Endothelial cell of umbilical vein (primary cell): ENCODE results near the gene LSM3. TPM values are rescaled to one million over a fixed set of nuclear protein-coding genes. Genes with fewer than 3 reads are reported as not detected.
A peak's percentile ranks its signal among the peaks of the same experiment; 100 is the strongest.

Experiments
- BruUV-seq: library from RNA; stranded (reverse); fragments of 400-500 nt; replicated peaks from 2 replicates; lab custom pipeline; 2021; lab: Mats Ljungman, UMichigan
- CTCF ChIA-PET: fragments of 300-600, 350-600 bp; sonication (Branson Sonifier 250); formaldehyde crosslinking; loops from one replicate; lab custom pipeline; 2021; ENCODE audit warnings: antibody characterized with exemption, inconsistent platforms; lab: Charles Lee
- POLR2A ChIA-PET: fragments of 300-600, 350-600 bp; sonication (Branson Sonifier 250); formaldehyde crosslinking; loops from one replicate; lab custom pipeline; 2021; ENCODE audit warnings: antibody characterized with exemption, inconsistent platforms; lab: Charles Lee
- DNase-seq: peaks from one replicate; pipeline ENCODE4 v3.0.0-alpha.2; 2011; ENCODE audit warnings: low read depth, low spot score
- FAIRE-seq: peaks from 2 replicates; lab custom pipeline; 2011; peaks lifted over from hg19 to GRCh38; lab: Jason Lieb, UNC
- H2AFZ ChIP-seq: 2 replicates; pipeline ENCODE4 v1.6.0; 2012; ENCODE audit warnings: low read depth, low read length, control low read depth, inconsistent platforms
- H3K27ac ChIP-seq: 2 replicates; pipeline ENCODE4 v1.5.1; 2011; ENCODE audit warnings: low read depth, mild to moderate bottlenecking, control low read depth, low read length, moderate library complexity; ENCODE audit not compliant: insufficient read depth
- H3K27me3 ChIP-seq, 2 experiments: 2 replicates each; pipeline versions ENCODE4 v1.6.0 to v1.6.1; 2011; ENCODE audit warnings: low read length in 2 of 2, mixed read lengths in 1 of 2; ENCODE audit not compliant: control insufficient read depth in 2 of 2, insufficient read depth in 2 of 2
- H3K36me3 ChIP-seq, 2 experiments: 2 replicates in 1 of 2; 3 replicates in 1 of 2; pipeline ENCODE4 v1.5.1; 2011; ENCODE audit warnings: low read length in 2 of 2, mild to moderate bottlenecking in 1 of 2, moderate library complexity in 1 of 2; ENCODE audit not compliant: control insufficient read depth in 2 of 2, insufficient read depth in 2 of 2; ENCODE audit errors: extremely low read depth in 1 of 2
- H3K4me1 ChIP-seq: 3 replicates; pipeline ENCODE4 v1.5.1; 2011; ENCODE audit warnings: mild to moderate bottlenecking, low read length; ENCODE audit not compliant: control insufficient read depth, insufficient read depth; ENCODE audit errors: extremely low read depth
- H3K4me2 ChIP-seq: 2 replicates; pipeline ENCODE4 v1.6.1; 2011; ENCODE audit warnings: low read length, control low read depth, mixed read lengths; ENCODE audit not compliant: insufficient read depth
- H3K4me3 ChIP-seq, 3 experiments: fragments of 200-600 bp in 1 of 3; sonication (generic), shearing (Covaris generic) in 1 of 3; replicated peaks in 1 of 3; 2 replicates each; pipeline ENCODE4 v1.5.1; 2011 to 2016; ENCODE audit warnings: control low read depth in 3 of 3, low read length in 3 of 3, mild to moderate bottlenecking in 2 of 3, inconsistent platforms in 1 of 3, low read depth in 1 of 3, moderate library complexity in 1 of 3; ENCODE audit not compliant: insufficient read depth in 1 of 3
- H3K79me2 ChIP-seq: 2 replicates; pipeline ENCODE4 v1.6.0; 2012; ENCODE audit warnings: low read length, inconsistent platforms; ENCODE audit not compliant: control insufficient read depth, insufficient read depth
- H3K9ac ChIP-seq: replicated peaks from 2 replicates; pipeline ENCODE3; 2011; ENCODE audit warnings: low read length, control low read depth; ENCODE audit not compliant: insufficient read depth; ENCODE audit errors: extremely low read depth
- H3K9me1 ChIP-seq: replicated peaks from 3 replicates; pipeline ENCODE4 v1.6.0; 2011; ENCODE audit warnings: mild to moderate bottlenecking, low read length; ENCODE audit not compliant: control insufficient read depth, insufficient read depth; ENCODE audit errors: extremely low read depth
- H3K9me3 ChIP-seq: replicated peaks from 2 replicates; pipeline ENCODE4 v1.5.1; 2012; ENCODE audit warnings: low read length, inconsistent platforms; ENCODE audit not compliant: control insufficient read depth, insufficient read depth
- H4K20me1 ChIP-seq: replicated peaks from 2 replicates; pipeline ENCODE3; 2011; ENCODE audit warnings: mild to moderate bottlenecking, low read length; ENCODE audit not compliant: control insufficient read depth, insufficient read depth; ENCODE audit errors: extremely low read depth
- CTCF ChIP-seq, 2 donors: IDR thresholded peaks; 1 replicate in 1 of 2; 2 replicates in 1 of 2; pipeline ENCODE4 v1.5.1; 2011; ENCODE audit warnings: low read length in 2 of 2, mild to moderate bottlenecking in 2 of 2, moderate library complexity in 2 of 2, control low read depth in 1 of 2, inconsistent platforms in 1 of 2, low read depth in 1 of 2; ENCODE audit not compliant: insufficient read depth in 1 of 2; ENCODE audit errors: extremely low read depth in 1 of 2
- EZH2 ChIP-seq: IDR thresholded peaks from 2 replicates; pipeline ENCODE4 v1.6.1; 2012; ENCODE audit warnings: borderline replicate concordance, low read depth, mild to moderate bottlenecking, moderate library complexity, low read length, inconsistent platforms; ENCODE audit not compliant: severe bottlenecking
- FOS ChIP-seq: IDR thresholded peaks from 2 replicates; pipeline ENCODE4 v1.6.1; 2011; ENCODE audit warnings: mild to moderate bottlenecking, low read length, moderate library complexity, borderline replicate concordance; ENCODE audit not compliant: insufficient read depth
- GATA2 ChIP-seq: IDR thresholded peaks from 2 replicates; pipeline ENCODE4 v1.7.0; 2011; ENCODE audit warnings: low read depth, mild to moderate bottlenecking, moderate library complexity, mixed read lengths, low read length; ENCODE audit not compliant: insufficient read length, insufficient read depth
- JUN ChIP-seq: IDR thresholded peaks from 2 replicates; pipeline ENCODE4 v1.6.1; 2011; ENCODE audit warnings: borderline replicate concordance, low read depth; ENCODE audit not compliant: insufficient read length, insufficient read depth
- MYC ChIP-seq: IDR thresholded peaks from one replicate; pipeline ENCODE4 v1.6.1; 2011; ENCODE audit warnings: mild to moderate bottlenecking, low read depth, low read length
- POLR2A ChIP-seq: IDR thresholded peaks from 2 replicates; pipeline ENCODE4 v1.6.1; 2012; ENCODE audit warnings: low read depth, mild to moderate bottlenecking, control low read depth, low read length
- POLR2AphosphoS5 ChIP-seq: IDR thresholded peaks from 2 replicates; pipeline ENCODE4 v1.6.1; 2012; ENCODE audit warnings: low read depth, mild to moderate bottlenecking, control low read depth, low read length, moderate library complexity; ENCODE audit not compliant: insufficient read depth
- dilution Hi-C: fragments of 300-500 bp; cut with MboI; formaldehyde crosslinking; loops from one replicate; pipeline ENCODE4 v1.15.0; 2019; ENCODE audit warnings: low sequenced_read_pairs; ENCODE audit not compliant: extremely low pct_ligation_motif_present
- intact Hi-C: fragments of 100-400 bp; cut with micrococcal nuclease; formaldehyde crosslinking; loops from one replicate; pipeline ENCODE4 v1.10.0; 2022
- polyA plus RNA-seq, 4 experiments: library from polyadenylated mRNA; depleted of rRNA in 3 of 4; stranded (reverse) in 3 of 4; unstranded in 1 of 4; fragments of >200 nt; gene quantifications; 2 replicates each; pipeline versions ENCODE4 v1.2.1 to v1.2.3, GENCODE V29; 2011 to 2012; ENCODE audit warnings: missing spikeins in 1 of 4
- total RNA-seq: library from RNA; stranded (reverse); gene quantifications from 2 replicates; pipeline ENCODE4 v1.2.3, GENCODE V29; 2021
- TF ChIP-seq, protein P1 (sequence below): IDR thresholded peaks from 2 replicates; pipeline ENCODE4 v1.6.1; 2011; ENCODE audit not compliant: insufficient read depth, insufficient read length

LSM3 gene
- total and polyA plus RNA-seq, 2 donors (not counting 3 experiments of a cell fraction or from before 2014, with no cell fraction given), result 4.4 to 13.0 TPM

- ChIA-PET CTCF (interaction anchor here (1.3 kb wide), 1 partner anchor 21 kb away, joined by 4 read pairs; no protein-coding TSS in a partner anchor), POLR2A (no interaction called here)
- Histone ChIP-seq H3K27me3 (peaks cover 0 to 2% of the 10 kb centered on the region in 2 experiments), H3K27ac (no peak overlapping the region), H3K4me3 (no peak overlapping the region), H2AFZ (no peak overlapping the region), H3K36me3 (no peaks in the 10 kb centered on the region), H4K20me1 (no peaks in the 10 kb centered on the region), H3K79me2 (no peaks in the 10 kb centered on the region), H3K4me1 (peaks cover 12% of the 10 kb centered on the region), H3K4me2 (no peak overlapping the region), H3K9me3 (no peaks in the 10 kb centered on the region), H3K9me1 (no peaks in the 10 kb centered on the region), H3K9ac (no peak overlapping the region)
- intact Hi-C loops, result no loop called here
- peak; percentile 66 for FAIRE-seq
- no peak for DNase-seq
- no TSS peak for BruUV-seq
- dilution Hi-C loops, result no loop called here
- TF ChIP-seq, protein P1, sequence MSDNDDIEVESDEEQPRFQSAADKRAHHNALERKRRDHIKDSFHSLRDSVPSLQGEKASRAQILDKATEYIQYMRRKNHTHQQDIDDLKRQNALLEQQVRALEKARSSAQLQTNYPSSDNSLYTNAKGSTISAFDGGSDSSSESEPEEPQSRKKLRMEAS, result no peak
- TF ChIP-seq POLR2AphosphoS5 (no peak), GATA2 (no peak), POLR2A (no peak), FOS (no peak), JUN (no peak), MYC (no peak), CTCF (IDR thresholded peaks at IDR 0.05; ENCODE audit: extremely low read depth in 1 of 2, insufficient read depth in 1 of 2, low read depth in 1 of 2, low read length in 2 of 2) (no peak), EZH2 (no peak)
Measured at GRCh38 chr3:14224895-14225294, 46.3 kb downstream of the LSM3 start.
